GM12891 (cell line): ENCODE data around the gene SKOR1.

Source experiments
- POLR2A ChIP-seq: IDR thresholded peaks from 2 replicates; pipeline ENCODE4 v1.6.1; 2011; ENCODE audit warnings: low read depth, low read length, control low read depth
- POLR2AphosphoS5 ChIP-seq: IDR thresholded peaks from 2 replicates; pipeline ENCODE4 v1.6.1; 2011; ENCODE audit warnings: low read depth, low read length, control low read depth

DNA sequence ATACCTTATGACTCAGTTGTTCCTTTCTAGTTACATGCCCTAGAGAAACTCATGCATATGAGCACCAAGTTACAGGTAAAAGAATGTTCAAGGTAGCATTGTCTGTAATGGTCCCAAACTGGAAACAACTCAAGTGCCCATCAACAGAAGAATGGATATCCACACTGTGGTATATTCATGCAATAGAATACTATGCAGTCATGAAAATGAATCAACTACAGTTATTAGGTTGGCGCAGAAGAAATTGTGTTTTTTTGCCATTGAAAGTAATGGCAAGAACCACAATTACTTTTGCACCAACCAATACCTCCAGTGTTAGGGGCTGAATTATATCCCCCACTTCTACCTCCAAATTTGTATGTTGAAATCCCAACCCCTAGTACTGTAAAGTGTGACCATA, 24.2 kb downstream of the SKOR1 start:
- no peak for TF ChIP-seq POLR2A
- no peak for TF ChIP-seq POLR2AphosphoS5
